HFFc6 (cell line): ENCODE results near the gene SRRM1. TPM values are rescaled to one million over a fixed set of nuclear protein-coding genes. Genes with fewer than 3 reads are reported as not detected.
A peak's percentile ranks its signal among the peaks of the same experiment; 100 is the strongest.
"Not testable (repeated sequence)": the region's sequence is repeated elsewhere in the genome, so short reads cannot be mapped to it uniquely, and the experiment has no call there.

Experiments
- DNase-seq: peaks from one replicate; pipeline ENCODE4 v3.0.0-alpha.2; 2018
- H3K27ac Mint-ChIP-seq: 2 replicates; pipeline ENCODE4 v1.8.0; 2020; ENCODE audit warnings: mild to moderate bottlenecking, mixed read lengths
- H3K27me3 Mint-ChIP-seq: 2 replicates; pipeline ENCODE4 v1.8.0; 2021; ENCODE audit warnings: mild to moderate bottlenecking, moderate library complexity, mixed read lengths; ENCODE audit not compliant: insufficient read depth
- H3K36me3 Mint-ChIP-seq: 2 replicates; pipeline ENCODE4 v1.8.0; 2021; ENCODE audit warnings: low read depth, mixed read lengths
- H3K4me1 Mint-ChIP-seq: 2 replicates; pipeline ENCODE4 v1.8.0; 2020; ENCODE audit warnings: low read depth, mixed read lengths
- H3K4me3 Mint-ChIP-seq: 2 replicates; pipeline ENCODE4 v1.8.0; 2020; ENCODE audit warnings: mild to moderate bottlenecking, moderate library complexity, mixed read lengths
- H3K9me3 Mint-ChIP-seq: 2 replicates; pipeline ENCODE4 v1.8.0; 2020; ENCODE audit warnings: mild to moderate bottlenecking, mixed read lengths
- total RNA-seq, 6 experiments: library from RNA; stranded (reverse); fragmentation: NEBNext Ultra II Directional; extraction: Animal tissue kit (Norgen Biotek cat#: 25700); gene quantifications; 2 replicates in 1 of 6; 3 replicates in 5 of 6; pipeline ENCODE4 v1.2.3, GENCODE V29; 2021
- TF ChIP-seq, protein P1 (sequence below): fragments of 200-600 bp; sonication (generic); IDR thresholded peaks from 2 replicates; pipeline ENCODE4 v1.5.0; 2021; ENCODE audit warnings: antibody characterized with exemption, mild to moderate bottlenecking

Gene SRRM1
- total RNA-seq, 6 experiments from 2014 or later, result 118 to 149 (median 134) TPM

DNA sequence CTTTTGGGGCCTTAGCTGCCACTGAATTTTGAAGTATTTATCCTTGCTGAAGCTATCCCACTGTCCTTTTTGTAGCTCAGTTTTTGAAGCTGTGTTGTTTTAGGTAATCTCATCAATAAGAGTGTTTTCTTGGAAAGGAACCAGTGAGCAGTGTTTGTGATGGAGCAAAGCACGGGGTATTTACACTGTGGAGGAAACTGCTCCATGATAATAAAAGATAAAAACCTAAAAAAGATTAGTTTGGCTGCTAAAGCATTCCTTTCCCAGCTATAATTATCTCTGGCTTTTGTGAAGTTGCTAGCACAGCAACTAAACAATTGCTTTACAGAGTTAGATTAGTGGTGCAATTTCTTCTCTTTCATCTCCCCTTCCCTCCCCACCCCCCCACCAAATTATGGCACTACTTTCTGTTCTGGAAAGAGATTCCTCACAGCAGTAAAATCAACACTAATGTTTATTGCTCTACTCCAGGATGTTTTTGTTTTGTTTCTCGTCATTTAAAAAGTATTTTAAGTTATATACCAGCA is 21.5 kb downstream of the SRRM1 start:
- DNase-seq, result no peak
- no peaks in the 10 kb centered on the region for H3K27me3 Mint-ChIP-seq
- no peak overlapping the region for H3K27ac Mint-ChIP-seq
- TF ChIP-seq, protein P1, sequence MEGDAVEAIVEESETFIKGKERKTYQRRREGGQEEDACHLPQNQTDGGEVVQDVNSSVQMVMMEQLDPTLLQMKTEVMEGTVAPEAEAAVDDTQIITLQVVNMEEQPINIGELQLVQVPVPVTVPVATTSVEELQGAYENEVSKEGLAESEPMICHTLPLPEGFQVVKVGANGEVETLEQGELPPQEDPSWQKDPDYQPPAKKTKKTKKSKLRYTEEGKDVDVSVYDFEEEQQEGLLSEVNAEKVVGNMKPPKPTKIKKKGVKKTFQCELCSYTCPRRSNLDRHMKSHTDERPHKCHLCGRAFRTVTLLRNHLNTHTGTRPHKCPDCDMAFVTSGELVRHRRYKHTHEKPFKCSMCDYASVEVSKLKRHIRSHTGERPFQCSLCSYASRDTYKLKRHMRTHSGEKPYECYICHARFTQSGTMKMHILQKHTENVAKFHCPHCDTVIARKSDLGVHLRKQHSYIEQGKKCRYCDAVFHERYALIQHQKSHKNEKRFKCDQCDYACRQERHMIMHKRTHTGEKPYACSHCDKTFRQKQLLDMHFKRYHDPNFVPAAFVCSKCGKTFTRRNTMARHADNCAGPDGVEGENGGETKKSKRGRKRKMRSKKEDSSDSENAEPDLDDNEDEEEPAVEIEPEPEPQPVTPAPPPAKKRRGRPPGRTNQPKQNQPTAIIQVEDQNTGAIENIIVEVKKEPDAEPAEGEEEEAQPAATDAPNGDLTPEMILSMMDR, result no peak
- H3K4me1 Mint-ChIP-seq, result peaks cover 28% of the 10 kb centered on the region
- no peaks in the 10 kb centered on the region for H3K9me3 Mint-ChIP-seq
- H3K36me3 Mint-ChIP-seq, result peaks cover 36% of the 10 kb centered on the region
- no peak overlapping the region for H3K4me3 Mint-ChIP-seq

DNA sequence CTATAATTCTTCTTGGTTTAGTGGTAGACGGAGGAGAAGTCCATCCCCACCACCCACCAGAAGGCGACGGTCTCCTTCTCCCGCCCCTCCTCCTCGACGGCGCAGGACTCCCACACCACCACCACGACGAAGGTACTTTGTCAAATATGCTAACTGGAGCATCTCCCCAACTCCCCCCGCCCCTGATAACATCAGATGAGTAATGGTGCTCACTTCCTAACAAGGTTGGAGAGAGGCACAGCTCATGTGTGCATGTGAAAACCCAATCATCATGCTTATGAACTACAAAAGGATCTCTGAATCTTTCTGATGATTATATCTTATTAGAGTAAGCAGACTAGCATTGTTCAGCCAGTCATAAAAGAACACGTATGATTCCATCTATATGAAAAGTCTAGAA is 23.7 kb downstream of the SRRM1 start:
- Mint-ChIP-seq H3K4me3 (no peak overlapping the region), H3K36me3 (peaks cover 42% of the 10 kb centered on the region), H3K9me3 (no peaks in the 10 kb centered on the region), H3K27ac (no peak overlapping the region), H3K27me3 (no peaks in the 10 kb centered on the region), H3K4me1 (peaks cover 27% of the 10 kb centered on the region)
- no peak for DNase-seq
- TF ChIP-seq, protein P1, result no peak

DNA sequence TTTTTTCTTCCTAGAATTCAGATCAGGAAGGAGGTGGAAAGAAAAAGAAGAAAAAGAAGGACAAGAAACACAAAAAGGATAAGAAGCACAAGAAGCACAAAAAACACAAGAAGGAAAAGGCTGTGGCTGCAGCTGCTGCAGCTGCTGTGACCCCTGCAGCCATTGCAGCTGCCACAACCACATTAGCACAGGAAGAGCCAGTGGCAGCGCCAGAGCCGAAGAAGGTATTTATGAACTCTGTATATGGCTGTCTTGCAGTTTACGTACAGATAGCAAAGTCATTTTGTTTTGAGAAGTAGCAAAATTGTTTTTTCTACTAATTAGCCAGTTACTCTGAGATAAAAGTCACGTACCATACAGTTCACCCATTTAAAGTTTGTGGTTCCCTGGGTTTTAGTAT is 28.3 kb downstream of the SRRM1 start:
- peaks cover 53% of the 10 kb centered on the region for H3K36me3 Mint-ChIP-seq
- peaks cover 38% of the 10 kb centered on the region for H3K4me1 Mint-ChIP-seq
- H3K9me3 Mint-ChIP-seq, H3K27me3 Mint-ChIP-seq, H3K4me3 Mint-ChIP-seq, DNase-seq: not testable (repeated sequence)
- H3K27ac Mint-ChIP-seq, result peak overlapping the region; percentile 12; the same call in 1 of the 2 replicates

DNA sequence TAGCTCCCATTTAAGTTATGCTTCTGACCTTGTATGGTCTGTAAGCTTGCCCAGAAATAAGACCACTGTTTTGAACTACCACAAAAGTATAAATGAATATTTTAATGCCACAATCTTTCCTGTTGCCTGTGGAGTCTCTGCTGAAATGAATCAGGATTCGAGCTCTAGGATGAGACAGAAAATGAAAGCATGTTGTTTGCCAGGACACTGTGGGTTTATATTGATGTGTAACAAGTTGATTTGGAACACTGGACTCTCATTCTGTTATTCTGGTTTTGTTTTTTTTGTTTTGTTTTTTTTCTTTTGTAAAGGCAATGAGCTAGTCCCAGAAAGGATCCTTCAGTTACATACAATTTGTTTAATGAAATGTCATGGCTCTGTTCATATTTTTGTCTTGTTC is 29.6 kb downstream of the SRRM1 start:
- Mint-ChIP-seq H3K36me3 (peaks cover 66% of the 10 kb centered on the region), H3K27ac (peak overlapping the region; percentile 74), H3K4me3 (peak overlapping the region; percentile 71), H3K4me1 (peaks cover 43% of the 10 kb centered on the region)
- not testable (repeated sequence) for H3K27me3 Mint-ChIP-seq, H3K9me3 Mint-ChIP-seq
- DNase-seq, result peak; percentile 19

DNA sequence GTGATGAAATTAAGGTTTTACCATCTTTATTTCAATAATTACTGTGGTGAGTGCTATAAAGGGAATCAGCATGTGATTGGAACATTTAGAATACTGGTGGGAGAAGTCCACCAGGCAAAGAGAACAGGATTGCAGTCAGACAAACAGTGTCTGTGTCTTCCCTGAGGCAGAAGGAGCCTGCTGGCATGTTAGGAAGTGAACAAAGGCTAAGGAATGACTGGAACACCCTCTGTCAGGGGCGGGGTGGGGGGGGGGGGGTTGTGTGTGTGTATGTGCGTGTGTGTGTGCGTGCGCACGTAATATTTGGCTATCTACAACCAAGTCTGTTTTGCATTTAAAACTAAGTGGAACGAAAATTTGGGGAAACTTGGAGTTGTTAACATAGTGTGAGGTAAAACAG is 30.2 kb downstream of the SRRM1 start:
- Mint-ChIP-seq H3K27ac (peak overlapping the region; percentile 74), H3K9me3 (no peaks in the 10 kb centered on the region), H3K27me3 (no peaks in the 10 kb centered on the region), H3K36me3 (peaks cover 71% of the 10 kb centered on the region), H3K4me3 (peak overlapping the region; percentile 71; the same call in 1 of the 2 replicates), H3K4me1 (peaks cover 50% of the 10 kb centered on the region)
- DNase-seq, result peak; percentile 29
- TF ChIP-seq, protein P1, result no peak

DNA sequence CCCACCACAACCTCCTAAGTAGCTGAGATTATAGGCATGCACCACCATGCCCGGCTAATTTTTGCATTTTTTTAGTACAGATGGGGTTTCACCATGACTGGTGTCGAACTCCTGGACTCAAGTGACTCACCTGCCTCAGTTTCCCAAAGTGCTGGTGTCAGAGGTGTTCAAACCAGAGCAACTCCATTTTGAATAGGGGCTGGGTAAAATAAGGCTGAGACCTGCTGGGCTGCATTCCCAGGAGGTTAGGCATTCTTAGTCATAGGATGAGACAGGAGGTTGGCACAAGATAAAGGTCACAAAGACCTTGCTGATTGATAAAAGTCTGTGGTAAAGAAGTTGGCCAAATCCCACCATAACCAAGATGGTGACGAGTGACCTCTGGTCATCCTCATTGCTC is 35.3 kb downstream of the SRRM1 start:
- not testable (repeated sequence) for H3K27ac Mint-ChIP-seq, H3K4me3 Mint-ChIP-seq, DNase-seq, H3K27me3 Mint-ChIP-seq, H3K9me3 Mint-ChIP-seq
- Mint-ChIP-seq H3K36me3 (peaks cover 31% of the 10 kb centered on the region), H3K4me1 (peaks cover 42% of the 10 kb centered on the region)

DNA sequence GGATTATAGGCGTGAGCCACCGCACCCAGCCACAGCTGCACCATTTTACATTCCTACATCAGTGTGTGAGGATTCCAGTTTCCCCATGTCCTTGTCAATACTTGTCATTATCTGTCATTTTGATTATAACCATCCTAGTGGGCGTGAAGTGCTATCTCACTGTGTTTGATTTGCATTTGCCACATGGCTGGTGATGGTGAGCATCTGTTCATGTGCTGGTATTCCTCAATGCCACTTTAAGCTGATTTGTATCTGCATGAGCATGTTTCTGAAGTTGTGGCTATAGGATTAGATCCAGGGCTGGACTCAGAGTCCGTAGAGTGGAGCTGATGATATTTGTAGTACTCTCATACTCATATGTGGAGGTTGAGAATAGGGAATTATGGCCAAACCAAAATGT is 36.6 kb downstream of the SRRM1 start:
- H3K9me3 Mint-ChIP-seq, result no peaks in the 10 kb centered on the region
- no peak for DNase-seq
- peaks cover 47% of the 10 kb centered on the region for H3K4me1 Mint-ChIP-seq
- no peak overlapping the region for H3K27ac Mint-ChIP-seq
- no peak overlapping the region for H3K4me3 Mint-ChIP-seq
- H3K36me3 Mint-ChIP-seq, result peaks cover 24% of the 10 kb centered on the region
- TF ChIP-seq, protein P1, result no peak
- H3K27me3 Mint-ChIP-seq, result 0 out of 2 replicates have a peak, but pooled peaks cover 3% of the 10 kb centered on the region
